NB4 (cell line): ENCODE data around the gene C1orf141.

Source experiments
- MYC ChIP-seq: IDR thresholded peaks from 2 replicates; pipeline ENCODE4 v1.6.1; 2011; ENCODE audit warnings: low read depth, low read length
- POLR2A ChIP-seq: IDR thresholded peaks from 2 replicates; pipeline ENCODE4 v1.6.1; 2011; ENCODE audit warnings: mild to moderate bottlenecking; ENCODE audit not compliant: insufficient read length; ENCODE audit errors: extremely low read depth
- TF ChIP-seq, protein P1 (sequence below): IDR thresholded peaks from one replicate; pipeline ENCODE4 v1.5.1; 2012; ENCODE audit warnings: low read depth, low read length
- TF ChIP-seq, protein P2 (sequence below): IDR thresholded peaks from 2 replicates; pipeline ENCODE4 v1.6.1; 2011; ENCODE audit warnings: low read depth, low read length

DNA sequence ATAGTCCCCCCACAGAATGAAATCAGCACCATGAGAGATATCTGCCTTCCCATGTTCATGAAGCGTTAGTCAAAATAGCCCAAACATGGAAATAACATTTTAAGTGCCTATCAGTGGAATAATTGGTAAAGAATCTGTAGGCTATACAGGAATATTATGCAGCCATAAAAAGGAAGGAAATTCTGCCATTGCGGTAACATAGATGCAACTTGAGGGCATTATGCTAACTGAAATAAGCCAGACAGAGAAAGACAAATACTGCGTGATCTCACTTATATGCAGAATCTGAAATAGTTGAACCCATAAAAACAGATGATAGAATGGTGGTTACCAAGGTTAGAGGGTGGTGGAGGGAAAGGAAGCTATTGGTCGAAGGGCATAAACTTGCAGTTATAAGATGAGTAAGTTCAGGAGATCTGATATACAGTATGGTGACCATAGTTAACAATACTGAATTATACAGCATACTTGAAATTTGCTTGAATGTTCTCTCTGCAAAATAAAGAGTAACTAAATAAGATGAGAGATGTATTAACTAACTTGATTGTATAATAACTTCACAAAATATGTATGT lies 30.8 kb upstream of the C1orf141 start:
- TF ChIP-seq, protein P1, sequence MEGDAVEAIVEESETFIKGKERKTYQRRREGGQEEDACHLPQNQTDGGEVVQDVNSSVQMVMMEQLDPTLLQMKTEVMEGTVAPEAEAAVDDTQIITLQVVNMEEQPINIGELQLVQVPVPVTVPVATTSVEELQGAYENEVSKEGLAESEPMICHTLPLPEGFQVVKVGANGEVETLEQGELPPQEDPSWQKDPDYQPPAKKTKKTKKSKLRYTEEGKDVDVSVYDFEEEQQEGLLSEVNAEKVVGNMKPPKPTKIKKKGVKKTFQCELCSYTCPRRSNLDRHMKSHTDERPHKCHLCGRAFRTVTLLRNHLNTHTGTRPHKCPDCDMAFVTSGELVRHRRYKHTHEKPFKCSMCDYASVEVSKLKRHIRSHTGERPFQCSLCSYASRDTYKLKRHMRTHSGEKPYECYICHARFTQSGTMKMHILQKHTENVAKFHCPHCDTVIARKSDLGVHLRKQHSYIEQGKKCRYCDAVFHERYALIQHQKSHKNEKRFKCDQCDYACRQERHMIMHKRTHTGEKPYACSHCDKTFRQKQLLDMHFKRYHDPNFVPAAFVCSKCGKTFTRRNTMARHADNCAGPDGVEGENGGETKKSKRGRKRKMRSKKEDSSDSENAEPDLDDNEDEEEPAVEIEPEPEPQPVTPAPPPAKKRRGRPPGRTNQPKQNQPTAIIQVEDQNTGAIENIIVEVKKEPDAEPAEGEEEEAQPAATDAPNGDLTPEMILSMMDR, result no peak
- TF ChIP-seq POLR2A, result no peak
- TF ChIP-seq, protein P2, sequence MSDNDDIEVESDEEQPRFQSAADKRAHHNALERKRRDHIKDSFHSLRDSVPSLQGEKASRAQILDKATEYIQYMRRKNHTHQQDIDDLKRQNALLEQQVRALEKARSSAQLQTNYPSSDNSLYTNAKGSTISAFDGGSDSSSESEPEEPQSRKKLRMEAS, result no peak
- no peak for TF ChIP-seq MYC
